OCI-M1 (cell line): ENCODE measurements around the gene VEPH1.

Experiments used
- DNase-seq: peaks from one replicate; lab custom pipeline; 2025; lab: John Stamatoyannopoulos, UW

Gene VEPH1

DNA sequence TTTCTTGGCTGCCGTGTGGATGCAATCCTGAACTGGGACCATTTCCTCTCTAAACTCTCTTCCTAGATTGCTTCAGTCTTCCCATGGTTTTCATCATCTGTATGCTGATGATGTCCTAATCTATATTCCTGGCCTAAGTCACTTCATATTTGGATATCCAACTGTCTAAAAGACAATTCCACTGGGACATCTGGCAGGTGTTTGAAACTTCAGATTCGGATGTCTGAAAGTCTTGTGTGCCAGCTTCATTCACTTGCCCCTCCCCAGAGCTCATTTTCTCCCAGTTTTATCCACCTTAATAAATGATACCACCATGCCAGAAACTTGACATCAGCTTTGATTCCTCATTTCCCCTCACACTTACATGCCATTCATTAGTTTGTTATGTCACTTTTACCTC lies 201.5 kb downstream of the VEPH1 start:
- DNase-seq = no peak

DNA sequence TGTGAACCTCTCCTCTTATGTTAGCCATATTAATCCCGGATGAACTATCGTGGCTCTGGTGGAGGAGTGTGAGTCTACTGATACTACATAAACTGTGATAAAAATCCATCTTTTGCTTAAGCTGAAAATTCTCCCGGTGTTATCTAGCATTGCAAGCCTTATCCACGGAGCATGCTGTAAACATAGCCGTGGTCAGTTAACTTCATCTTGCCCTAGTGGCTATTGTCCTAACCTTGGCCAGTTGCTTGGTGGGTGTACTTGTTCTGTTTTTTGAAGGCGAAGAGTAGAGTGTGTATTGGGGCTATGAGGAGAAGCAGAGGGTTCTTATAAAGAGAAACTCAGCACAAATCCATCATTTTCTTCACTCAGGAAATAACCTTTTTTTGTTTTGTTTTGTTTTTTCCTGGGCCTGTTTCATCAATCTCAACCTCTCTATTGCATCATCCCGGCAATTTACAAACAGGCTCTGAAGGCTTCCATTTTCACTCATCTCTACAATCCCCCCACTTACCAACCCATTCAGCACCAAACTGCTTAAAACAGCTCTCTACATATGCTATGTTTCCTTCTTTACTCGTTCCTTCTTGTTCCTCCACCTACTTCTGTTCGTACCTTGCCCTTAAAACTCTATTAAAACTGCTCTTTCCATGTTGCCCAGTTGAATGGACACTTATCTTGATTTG lies 202.1 kb downstream of the VEPH1 start:
- peak; percentile 45 for DNase-seq

DNA sequence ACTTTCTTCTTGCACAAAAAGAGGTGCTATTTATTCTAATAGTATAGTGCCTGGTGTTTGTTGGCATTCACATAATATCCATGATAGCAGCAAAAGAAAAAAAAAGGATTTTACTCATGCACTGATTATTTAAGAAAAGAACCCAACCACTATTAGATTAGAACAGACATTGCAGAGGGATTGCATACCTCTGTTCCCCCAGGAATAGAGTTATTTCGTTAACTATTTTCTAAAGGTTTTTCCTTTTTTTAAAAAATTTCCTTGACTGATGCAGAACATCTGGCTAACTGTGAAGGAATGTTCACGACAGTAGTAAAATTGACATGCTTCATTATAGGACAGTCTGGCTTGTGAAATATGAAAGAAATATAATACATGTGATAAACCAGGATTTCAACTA lies 203.1 kb downstream of the VEPH1 start:
- DNase-seq = no peak

DNA sequence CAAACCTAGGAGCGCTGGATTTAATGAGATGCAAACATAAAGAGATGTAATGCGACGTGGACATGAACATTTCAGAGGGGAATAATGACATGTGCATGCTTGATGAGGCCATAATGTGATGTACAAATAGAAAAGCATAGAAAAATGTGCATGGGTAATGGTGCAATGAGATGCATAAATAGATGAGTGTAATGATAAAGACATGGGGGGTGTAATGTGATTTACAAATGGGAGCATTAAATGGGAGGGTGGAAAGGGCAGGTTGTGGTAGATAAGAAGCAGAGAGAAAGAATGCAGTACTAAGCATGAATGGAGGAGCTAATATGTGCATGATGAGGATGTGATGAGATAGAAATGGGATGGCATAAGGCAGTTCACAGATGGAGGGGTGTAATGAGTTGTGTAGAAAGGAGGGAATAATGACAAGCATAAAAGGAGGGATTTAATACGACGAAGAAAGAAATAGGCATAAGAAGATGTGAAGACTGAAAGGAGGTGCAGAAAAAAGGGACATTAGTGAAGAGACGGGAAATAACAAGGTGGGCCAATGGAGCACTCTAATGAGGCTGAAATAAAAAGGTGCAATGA lies 205.8 kb downstream of the VEPH1 start:
- DNase-seq = no peak

DNA sequence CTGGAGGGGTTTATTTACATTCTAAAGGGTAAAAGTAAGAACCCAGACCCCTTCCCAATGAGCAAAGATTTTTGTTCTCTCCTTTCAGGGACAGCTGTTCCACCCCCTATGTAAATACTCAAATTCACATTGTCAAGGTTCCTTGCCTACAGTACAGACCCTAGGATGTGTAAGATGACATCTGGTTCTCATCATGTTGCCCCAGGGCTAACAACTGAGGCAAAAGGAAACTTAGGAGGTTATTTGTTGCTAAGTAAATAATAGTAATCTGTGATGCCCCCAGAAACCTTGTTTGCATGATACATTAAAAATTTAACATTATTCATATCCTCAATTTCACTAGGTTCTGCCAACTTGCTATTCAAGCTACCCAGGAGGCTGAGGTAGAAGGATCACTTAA lies 208.3 kb downstream of the VEPH1 start:
- no peak for DNase-seq

DNA sequence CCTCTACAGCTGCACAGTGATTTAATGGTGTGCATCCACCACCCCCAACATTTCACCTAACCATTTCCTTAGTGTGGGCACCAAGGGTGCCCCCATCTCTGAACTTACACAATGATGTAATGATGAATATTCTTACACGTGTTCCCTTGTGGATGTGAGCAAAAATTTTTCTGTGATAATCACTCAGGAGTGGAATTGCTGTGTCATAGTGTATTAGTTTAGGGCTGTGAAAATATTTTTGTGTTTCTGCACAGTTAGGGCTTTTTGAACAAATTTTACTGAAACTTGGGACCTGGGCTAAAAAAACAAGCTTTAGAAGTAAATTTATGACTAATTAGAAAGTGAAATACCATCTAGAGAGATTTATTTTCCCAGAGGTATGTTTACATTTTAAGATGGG lies 208.7 kb downstream of the VEPH1 start:
- DNase-seq = no peak

DNA sequence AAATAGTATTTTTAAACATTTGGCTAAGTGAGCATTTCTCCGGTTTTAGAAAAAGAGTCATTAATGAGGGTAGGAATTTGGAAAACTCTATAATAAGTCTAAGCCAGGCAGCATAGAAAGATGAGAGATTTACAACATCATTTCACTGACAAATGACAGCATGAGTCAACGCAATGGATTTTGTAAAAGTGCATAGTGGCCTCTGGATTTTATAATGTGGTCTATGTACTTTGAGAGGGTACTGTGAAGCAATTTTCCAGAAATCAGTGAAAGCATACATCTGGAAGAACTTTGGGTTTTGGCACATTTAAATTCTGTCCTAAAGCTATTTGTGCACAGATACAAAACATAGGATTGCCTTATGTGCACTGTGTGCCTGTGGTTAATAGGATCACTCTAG lies 212.4 kb downstream of the VEPH1 start:
- DNase-seq = no peak

DNA sequence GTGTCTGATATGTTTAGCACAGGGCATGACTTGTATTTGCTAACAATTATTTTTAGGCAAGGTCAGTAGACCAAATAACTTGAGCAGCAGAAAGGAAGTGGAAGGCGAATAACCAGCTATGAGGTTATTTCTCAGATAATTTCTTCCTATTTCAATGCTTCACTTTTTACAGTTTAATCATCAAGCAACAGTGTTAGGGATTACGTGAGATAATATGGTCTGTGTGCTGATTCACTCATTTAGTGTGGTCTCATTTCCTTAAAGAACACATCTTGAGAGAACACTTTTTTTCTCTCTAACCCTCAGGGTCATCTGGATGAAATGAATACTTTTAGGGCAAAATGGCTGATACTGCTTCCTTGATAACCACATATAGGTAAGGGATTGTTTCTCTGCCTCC lies 217.2 kb downstream of the VEPH1 start:
- DNase-seq = no peak

DNA sequence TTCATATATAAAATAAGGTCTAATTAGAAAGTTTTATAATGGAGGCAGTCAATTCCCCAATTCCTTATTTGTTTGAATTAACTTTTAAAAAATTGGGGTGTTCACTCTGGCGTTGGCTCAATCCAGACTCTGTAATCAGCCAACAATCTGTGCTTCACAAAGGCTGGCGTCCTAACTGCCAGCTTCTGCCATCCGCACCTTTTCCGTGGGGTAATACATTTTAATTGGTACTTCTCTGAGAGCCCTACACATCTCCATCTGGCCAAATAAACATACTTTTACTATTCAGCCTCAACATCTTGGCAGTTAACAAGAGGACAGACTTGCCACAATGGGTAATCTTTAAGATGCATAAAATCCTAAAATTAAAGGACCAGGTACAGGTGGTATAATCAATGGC lies 218.1 kb downstream of the VEPH1 start:
- DNase-seq = no peak

DNA sequence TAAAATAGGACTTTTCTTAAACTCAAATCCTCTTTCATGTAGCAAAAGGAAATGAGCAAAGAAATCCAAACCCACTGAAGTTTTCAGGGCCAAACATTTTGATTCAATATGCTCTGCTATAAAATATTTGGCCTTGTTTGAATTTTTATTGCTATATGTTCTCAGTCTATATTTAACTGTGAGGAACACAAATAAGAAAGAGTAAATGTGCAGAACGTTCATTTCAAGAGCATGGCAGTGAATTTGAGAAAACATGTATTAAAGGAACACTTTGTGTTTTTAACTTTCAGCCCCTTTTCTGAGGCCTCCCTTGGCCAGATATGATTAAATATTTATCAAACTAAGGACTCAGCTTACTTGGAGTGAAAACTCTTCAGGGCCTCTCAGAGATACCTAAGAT lies 218.5 kb downstream of the VEPH1 start:
- DNase-seq = no peak

DNA sequence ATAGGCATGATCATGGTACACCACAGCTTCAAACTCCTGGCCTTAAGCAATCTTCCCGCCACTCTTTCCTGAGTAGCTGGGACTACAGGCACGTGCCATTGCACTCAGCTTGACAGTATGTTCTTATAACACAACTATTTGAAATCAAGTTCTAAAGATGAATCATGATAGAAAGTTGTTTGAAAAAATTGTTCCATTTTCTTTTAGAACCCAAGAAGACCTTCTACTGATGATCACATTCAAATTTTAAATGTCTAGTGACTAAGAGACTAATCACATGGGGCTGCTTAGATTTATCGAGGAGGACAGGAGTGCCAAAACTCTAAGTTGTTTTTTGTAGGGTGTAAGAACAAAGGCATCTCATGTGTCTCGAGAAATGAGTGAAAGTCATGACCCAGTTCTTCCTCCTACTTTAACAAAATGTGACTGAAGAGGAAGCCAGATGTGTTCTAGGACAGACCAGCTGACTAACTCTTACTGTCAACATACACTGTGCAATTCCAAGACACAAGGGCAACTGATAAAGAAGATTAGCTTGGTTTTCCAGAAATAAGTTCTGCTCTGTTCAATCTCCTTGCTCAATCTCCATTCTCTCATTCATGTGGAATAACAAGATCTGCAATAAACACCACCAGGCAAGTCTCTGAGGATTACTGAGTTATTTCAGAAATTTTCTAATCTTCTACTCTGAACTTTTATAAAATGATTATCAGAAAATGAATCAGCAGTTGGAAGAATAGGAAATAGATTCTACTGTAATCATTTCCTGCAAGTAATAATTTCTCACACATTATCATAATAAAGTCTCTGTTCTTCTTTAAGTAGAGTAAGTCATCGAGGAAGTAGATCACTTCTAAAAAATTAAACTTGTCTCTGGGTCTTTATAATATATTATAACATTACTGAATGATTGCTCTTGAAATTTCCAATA lies 220.7 kb downstream of the VEPH1 start:
- DNase-seq = no peak

DNA sequence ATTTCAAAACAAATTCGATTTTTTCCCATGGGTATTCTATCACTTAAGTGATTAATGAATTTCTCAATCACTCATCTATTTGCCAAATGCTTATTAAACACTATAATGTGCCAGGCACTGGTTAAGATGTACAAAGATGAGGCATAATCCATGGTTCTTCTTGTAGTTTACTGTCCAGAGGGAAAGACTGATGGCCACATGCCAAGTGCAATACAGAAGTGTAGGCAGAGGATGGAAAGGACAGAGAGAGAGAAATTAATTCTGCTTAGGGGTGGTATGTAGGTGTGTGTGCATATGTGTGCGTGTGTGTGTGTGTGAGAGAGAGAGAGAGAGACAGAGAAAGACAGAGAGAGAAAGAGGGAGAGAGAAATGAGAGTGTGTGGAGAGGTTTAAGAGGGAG lies 222.4 kb downstream of the VEPH1 start:
- no peak for DNase-seq

DNA sequence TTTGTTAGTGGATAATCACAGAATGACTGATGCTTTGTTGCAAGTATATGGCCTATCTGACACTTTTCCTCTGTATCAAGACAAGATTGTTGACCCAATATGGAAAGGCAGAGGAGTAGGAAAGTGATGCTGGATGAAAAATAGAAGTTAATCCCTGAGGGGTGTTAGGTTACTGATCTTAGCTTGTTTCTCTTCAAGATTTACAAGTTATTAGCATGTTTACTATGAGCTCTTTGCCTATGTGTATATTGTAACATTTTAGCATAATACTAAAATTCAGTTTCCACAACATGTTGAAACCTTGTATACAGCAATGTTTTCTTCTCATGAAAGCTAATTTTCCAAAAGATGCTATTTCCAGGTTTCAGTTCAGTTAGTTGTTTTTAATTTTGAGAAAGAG lies 222.9 kb downstream of the VEPH1 start:
- no peak for DNase-seq

DNA sequence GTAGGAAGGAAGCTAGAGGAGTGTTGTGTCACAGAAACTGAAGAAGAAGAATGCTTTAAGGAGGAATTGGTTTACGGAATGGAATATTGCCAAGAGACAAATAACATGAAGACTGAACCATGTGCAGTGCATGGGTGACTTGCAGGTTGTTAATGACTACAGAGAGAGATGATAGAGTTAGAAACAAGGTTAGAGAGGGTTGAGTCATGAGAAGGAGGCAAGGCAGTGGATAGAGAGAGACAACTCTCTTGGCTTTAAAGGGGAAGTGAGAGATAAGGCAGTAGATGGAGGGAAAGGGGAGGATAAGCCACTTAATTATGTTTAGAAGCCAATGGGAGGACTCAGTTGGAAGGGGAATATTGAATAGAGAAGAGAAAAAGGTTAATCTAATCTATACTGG lies 224.0 kb downstream of the VEPH1 start:
- peak; percentile 49 for DNase-seq

DNA sequence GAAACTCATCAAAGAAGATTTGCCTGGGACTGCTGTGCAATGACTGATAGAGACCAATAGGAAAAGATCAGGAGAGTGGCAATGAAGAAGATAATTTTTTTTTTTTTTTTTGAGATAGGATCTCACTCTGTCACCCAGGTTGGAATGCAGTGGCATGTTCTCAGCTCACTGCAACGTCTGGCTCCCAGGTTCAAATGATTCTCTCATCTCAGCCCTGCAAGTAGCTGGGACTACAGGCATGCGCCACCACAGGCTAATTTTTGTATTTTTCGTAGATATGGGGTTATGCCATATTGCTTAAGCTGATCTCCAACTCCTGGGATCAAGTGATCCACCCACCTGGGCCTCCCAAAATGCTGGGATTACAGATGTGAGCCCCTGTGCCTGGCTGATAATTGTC lies 226.4 kb downstream of the VEPH1 start:
- no peak for DNase-seq

DNA sequence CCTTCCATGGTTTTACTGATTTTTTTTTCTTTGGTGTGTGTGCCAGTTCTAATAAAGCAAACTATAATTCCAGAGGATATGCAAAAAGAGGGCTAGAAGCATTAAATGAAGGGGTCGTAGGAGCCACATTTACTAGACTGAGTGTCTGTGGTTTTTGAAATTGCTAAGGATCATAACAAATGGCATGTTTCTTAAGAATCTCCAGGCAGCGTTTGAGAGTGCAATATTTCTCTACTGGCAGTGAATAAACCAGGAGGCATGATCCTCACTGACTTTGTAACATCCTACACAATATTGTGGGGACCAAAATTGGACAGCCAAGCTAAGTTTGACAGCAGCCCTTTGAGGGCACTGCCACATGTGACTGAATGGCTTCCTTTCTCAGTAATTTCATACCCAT lies 227.4 kb downstream of the VEPH1 start:
- DNase-seq = no peak

DNA sequence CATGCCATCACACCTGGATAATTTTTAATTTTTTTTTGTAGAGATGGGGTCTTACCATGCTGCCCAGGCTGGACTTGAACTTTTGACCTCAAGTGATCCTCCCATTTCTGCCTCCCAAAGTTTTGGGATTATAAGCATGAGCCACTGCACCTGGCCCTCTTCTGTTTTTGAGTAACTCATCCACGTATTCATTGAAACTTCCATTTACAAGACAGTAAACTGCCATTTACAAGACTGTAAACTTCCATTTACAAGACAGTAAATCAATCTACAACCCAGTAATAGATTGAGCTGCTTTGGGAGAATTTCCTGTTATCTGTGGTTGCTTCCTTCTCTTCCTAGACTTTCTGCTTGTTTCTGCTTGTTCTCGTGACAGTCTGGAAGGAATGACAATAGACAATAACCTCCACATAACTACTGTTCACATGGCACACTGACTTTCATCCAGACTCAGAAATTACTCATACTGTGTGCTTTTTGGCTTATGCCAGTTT lies 228.5 kb downstream of the VEPH1 start:
- no peak for DNase-seq

DNA sequence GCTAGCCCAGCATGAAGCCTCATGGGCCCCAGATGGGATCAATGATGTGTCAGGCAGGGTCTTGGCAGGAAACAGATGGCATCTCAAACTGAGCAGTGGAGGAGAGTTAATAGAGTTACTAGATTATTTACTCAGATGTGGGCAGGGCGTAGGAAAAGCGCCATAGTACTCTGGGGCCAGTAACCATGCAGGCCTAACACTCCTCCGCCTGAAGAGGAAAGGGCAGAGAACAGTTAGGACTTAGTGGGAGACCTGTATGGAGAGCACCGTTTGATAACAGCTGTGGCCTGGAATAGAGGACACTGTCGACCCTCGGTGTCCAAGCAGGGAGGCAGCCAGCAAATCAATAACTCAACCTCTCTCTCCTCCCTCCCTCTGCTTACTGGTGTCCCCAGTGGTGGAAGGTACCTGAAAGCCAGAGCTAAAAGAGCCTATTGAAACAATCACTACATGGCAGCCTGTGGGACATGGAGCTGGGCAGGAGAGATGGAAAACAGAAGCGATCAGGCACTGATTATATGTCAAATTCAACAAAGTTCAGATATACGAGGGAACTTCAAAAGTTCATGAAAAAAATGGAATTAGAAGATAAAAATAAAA lies 231.8 kb downstream of the VEPH1 start:
- no peak for DNase-seq

DNA sequence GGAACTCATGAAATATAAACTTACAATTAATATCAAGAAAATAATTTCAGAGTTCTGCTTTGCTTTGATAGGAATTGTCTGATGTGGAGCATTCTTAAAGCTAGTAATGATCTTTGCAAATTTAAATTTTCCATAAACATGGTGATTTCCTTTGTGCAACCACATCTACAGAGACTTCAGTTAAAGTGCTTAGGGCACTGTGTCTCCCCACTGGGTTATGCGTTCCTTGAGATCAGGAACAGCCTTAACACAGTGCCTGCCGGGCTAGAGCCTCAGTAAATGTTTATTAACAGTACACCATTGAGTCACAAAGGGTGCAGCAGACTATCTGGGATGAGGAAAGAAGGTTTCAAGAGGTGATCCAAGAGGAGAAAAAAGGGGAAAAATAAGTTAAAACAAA lies 235.2 kb downstream of the VEPH1 start:
- DNase-seq = no peak

DNA sequence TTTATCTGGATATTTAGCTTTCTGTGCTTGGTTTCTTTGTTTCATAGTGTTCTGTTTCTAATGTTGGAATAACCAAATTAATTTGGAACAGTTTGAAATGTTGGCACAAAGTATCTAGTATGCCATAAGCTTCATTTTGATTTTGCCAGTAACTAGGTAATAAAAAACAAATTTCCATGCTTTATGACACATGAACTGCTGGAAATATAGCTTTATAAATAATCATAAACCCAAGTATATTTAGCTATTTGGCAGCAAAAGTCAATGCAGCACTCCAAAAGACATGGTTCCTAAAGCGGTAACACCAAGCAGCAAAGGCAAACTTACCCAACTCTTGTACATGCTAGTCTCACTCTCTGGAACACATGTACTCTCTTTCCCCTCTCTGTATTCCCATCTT lies 237.3 kb downstream of the VEPH1 start:
- DNase-seq = no peak

DNA sequence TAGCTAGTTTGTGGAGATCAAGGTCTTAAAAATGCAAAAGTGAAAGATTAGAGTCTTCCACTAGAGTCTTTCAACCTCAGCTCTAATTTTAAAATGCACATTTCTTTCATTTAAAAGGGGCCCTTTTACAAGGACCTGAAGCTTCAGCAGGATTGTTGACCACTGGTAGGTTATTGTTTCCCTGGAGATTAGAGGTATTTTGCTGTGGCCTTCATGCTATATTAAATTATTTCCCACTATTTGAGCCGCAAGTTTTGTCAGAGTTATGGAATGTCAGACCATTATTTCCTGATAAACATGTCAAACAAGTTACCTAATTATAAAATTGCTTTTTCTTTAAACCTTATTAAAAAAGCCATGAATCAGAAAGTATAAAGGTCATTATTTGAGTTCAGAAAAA lies 240.2 kb downstream of the VEPH1 start:
- no peak for DNase-seq

DNA sequence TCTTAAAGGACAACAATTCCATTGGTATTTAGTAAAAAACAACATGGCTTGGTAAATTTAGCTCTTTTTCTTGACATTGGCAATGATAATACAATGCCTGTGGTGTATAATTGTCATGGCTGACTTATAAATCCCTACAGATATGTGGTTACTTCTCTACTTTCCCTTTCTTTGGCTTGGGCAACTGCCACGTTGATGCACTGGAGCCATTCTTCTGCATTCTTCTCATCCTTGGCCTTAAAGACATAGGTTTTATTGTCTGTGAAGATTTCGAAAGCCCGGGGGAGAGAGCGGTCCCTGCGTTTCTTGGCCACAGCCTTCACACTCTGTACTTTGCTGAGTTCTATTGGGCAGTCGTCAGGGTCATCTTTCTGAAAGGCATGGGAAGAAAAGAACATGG lies 242.2 kb downstream of the VEPH1 start:
- no peak for DNase-seq

DNA sequence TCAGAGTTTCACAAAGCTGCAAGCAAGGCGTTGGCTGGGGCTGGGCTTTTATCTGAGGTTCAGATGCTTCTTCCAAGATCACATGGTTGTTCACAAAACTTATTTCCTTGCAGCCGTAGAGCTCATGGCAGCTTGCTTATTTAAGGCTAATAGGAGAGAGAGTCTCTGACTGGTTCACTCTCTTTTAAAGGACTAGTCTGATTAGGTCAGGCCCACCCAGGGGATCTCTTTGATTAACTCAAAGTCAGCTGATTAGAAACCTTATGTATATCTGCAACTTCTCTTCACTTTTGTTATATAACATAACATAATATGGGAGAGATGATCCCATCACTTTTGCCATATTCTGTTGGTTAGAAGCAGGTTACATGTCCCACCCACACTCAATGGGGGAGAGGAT lies 243.4 kb downstream of the VEPH1 start:
- no peak for DNase-seq
